Measurements from ENCODE around the gene KDM4C.

KDM4C gene

DNA sequence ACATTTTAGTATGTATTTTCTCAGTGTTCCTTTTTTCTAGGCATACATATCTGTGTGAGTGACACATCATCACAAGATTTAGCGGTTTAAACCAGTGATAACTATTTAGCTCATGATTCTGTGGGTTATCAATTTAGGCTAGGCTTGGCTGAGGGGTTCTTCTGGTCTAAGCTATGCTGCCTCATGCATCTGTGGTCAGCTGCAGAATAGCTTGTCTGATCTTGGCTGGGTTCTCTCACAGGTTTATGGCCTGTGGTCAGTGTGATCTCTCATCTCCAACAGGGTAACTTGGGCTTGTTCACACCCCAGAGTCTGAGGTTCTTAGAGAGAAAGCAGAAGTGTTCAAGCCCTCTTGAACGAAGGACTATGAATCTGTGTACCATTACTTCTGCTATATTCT lies 363.3 kb downstream of the KDM4C start:
- POLR2A ChIA-PET (ENCODE audit: low non-redundant PET), result no interaction called here
- no peak for DNase-seq (ENCODE audit: low spot score)

DNA sequence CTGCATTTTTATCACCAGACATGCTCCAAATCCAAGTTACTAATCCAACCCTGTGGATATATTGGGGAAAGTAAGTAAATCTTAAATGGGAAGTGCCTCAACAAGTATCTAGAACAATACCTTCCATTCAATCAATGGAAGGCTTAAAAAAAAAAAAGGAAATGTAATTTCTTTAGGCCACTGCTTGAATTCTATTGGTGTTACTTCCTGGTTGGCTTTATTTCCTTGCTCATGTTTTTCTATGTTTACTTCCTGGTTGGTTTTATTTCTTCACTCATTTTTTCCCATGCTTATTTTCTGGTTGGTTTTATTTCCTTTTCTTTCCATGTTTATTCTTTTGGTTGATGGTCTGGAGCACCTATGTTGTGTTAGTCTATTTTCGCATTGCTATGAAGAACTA lies 363.9 kb downstream of the KDM4C start:
- TF ChIP-seq, protein P1, sequence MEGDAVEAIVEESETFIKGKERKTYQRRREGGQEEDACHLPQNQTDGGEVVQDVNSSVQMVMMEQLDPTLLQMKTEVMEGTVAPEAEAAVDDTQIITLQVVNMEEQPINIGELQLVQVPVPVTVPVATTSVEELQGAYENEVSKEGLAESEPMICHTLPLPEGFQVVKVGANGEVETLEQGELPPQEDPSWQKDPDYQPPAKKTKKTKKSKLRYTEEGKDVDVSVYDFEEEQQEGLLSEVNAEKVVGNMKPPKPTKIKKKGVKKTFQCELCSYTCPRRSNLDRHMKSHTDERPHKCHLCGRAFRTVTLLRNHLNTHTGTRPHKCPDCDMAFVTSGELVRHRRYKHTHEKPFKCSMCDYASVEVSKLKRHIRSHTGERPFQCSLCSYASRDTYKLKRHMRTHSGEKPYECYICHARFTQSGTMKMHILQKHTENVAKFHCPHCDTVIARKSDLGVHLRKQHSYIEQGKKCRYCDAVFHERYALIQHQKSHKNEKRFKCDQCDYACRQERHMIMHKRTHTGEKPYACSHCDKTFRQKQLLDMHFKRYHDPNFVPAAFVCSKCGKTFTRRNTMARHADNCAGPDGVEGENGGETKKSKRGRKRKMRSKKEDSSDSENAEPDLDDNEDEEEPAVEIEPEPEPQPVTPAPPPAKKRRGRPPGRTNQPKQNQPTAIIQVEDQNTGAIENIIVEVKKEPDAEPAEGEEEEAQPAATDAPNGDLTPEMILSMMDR (conservative IDR thresholded peaks at IDR 0.05; ENCODE audit: low read depth), result no peak
- POLR2A ChIA-PET (ENCODE audit: low non-redundant PET), result no interaction called here
- no peak for DNase-seq (ENCODE audit: low spot score)
- CTCF ChIA-PET, result no interaction called here
- H3K27ac ChIP-seq, result no peak overlapping the region

More for the DNA sequence above, 363.3 kb downstream of the KDM4C start:
- CTCF ChIA-PET, result no interaction called here
- H3K27ac ChIP-seq, result no peak overlapping the region
- TF ChIP-seq, protein P1 (conservative IDR thresholded peaks at IDR 0.05; ENCODE audit: low read depth), result no peak

DNA sequence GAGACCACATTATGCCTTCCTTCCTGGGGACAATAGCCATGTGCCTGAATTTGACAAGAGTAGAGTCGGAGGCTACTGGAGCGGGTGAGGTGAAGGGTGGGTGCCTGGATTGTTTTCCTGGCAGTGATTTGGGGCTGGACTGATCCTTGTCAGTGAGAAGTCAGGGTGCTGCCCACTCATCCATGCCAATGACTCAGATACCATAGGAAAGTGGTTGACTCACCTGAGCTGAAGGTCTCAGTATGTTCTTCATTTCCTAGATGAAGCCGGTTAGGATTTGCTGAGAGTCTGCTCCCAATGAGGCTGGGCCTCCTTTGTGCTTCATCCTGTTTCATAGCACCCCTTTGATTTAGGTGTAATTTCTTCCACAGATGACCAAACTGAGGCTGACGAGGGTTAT lies 366.0 kb downstream of the KDM4C start:
- TF ChIP-seq, protein P1 (conservative IDR thresholded peaks at IDR 0.05; ENCODE audit: low read depth), result no peak
- DNase-seq (ENCODE audit: low spot score), result peak; percentile 29
- ChIA-PET POLR2A (ENCODE audit: low non-redundant PET) (no interaction called here), CTCF (no interaction called here)
- no peak overlapping the region for H3K27ac ChIP-seq

DNA sequence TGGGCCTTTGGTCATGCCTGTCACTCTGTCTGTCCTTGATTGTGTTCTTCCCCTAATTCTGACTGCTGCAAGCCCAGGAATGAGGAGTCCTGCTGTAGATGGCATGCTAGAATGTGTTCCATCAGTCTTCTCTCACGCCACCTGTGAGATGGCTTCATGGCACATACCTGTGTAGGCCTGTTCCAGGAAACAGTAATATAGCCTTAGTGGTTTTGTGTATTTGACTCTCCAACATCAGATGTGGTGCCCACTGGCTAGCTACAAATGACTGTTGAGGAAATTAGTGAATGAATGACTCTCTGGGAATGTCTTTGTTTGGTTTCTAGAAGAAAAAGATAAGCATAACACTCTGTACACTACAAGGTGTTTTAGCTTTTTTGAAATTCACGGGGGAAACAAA lies 367.5 kb downstream of the KDM4C start:
- TF ChIP-seq, protein P1 (conservative IDR thresholded peaks at IDR 0.05; ENCODE audit: low read depth), result no peak
- H3K27ac ChIP-seq, result no peak overlapping the region
- no peak for DNase-seq (ENCODE audit: low spot score)
- POLR2A ChIA-PET (ENCODE audit: low non-redundant PET), result no interaction called here
- CTCF ChIA-PET, result no interaction called here

DNA sequence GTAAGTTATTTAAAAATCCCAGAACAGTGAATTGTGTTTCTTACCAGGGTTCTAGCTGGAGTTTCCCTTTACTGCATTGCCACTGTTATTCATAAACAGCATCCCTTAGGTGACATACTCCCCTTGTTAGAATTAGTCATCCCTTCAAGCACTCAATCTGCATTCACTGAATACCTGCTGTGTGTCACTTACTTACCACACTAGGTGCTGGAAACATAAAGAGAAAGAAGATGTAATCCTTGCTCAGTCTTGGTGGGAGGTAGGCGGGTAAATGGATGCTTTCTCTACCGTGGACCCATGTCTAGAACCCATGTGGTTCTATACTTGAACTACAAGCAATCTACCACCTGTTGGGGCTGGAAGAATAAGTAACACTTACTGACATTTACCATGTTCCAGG lies 371.6 kb downstream of the KDM4C start:
- TF ChIP-seq, protein P1 (conservative IDR thresholded peaks at IDR 0.05; ENCODE audit: low read depth), result no peak

DNA sequence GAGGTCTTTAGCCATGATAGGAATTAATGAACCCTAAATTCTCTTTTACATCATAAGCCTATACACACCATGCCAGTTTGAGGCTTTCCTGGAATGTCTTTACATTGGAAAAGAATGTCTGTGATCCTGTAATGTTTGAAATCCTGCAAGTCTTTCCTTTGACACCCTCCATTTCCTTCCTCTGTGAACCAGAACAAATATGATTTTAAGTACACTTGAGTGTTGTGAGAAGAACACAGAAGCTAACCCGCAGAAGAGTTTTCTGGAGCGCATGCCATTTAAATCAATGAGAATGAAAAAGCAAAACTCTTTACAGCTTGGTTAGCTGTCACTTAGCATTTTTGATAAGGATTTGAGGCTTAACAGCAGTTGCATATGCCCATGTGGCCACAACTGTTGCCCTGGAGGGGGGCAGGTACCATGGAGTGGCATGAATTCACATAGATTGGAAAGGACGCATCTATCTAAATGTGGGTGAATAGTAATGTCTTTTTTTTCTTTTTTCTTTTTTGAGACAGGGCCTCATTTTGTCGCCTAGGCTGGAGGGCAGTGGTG lies 372.6 kb downstream of the KDM4C start:
- no peak overlapping the region for H3K27ac ChIP-seq
- TF ChIP-seq, protein P1 (conservative IDR thresholded peaks at IDR 0.05; ENCODE audit: low read depth), result no peak
- POLR2A ChIA-PET (ENCODE audit: low non-redundant PET), result no interaction called here
- CTCF ChIA-PET, result interaction anchor here (0.9 kb wide), 1 partner anchor 37 kb away, joined by 3 read pairs; no protein-coding TSS in a partner anchor
- no peak for DNase-seq (ENCODE audit: low spot score)

More for the DNA sequence above, 371.6 kb downstream of the KDM4C start:
- POLR2A ChIA-PET (ENCODE audit: low non-redundant PET), result no interaction called here
- DNase-seq (ENCODE audit: low spot score), result no peak
- CTCF ChIA-PET, result no interaction called here
- no peak overlapping the region for H3K27ac ChIP-seq
